ENCODE data around the gene IRF4.
"Not testable (repeated sequence)": the region's sequence is repeated elsewhere in the genome, so short reads cannot be mapped to it uniquely, and the experiment has no call there.

The IRF4 gene

GRCh38 chr6:366389-367297, 24.9 kb upstream of the IRF4 start:
- no peak for DNase-seq (ENCODE audit: low read depth in 2 of 2)

- no peak for DNase-seq (ENCODE audit: low read depth in 2 of 2)
Measured at GRCh38 chr6:367298-367794, 24.2 kb upstream of the IRF4 start.

- DNase-seq (ENCODE audit: low read depth in 2 of 2): no peak
Measured at GRCh38 chr6:367891-368630, 23.5 kb upstream of the IRF4 start.

- no peak for DNase-seq (ENCODE audit: low read depth in 2 of 2)
Measured at GRCh38 chr6:369559-370431, 21.8 kb upstream of the IRF4 start.

GRCh38 chr6:370555-370954, 21.0 kb upstream of the IRF4 start:
- DNase-seq (ENCODE audit: low read depth in 2 of 2): no peak

GRCh38 chr6:371851-372250, 19.7 kb upstream of the IRF4 start:
- DNase-seq (ENCODE audit: low read depth in 2 of 2): not testable (repeated sequence)

- DNase-seq (ENCODE audit: low read depth in 2 of 2): no peak
Measured at GRCh38 chr6:372336-372911, 19.1 kb upstream of the IRF4 start.

- no peak for DNase-seq (ENCODE audit: low read depth in 2 of 2)
Measured at GRCh38 chr6:373031-373430, 18.5 kb upstream of the IRF4 start.

GRCh38 chr6:373773-374724, 17.5 kb upstream of the IRF4 start:
- DNase-seq (ENCODE audit: low read depth in 2 of 2): no peak

- no peak for DNase-seq (ENCODE audit: low read depth in 2 of 2)
Measured at GRCh38 chr6:374956-375355, 16.6 kb upstream of the IRF4 start.

GRCh38 chr6:376827-377640, 14.5 kb upstream of the IRF4 start:
- no peak for DNase-seq (ENCODE audit: low read depth in 2 of 2)

- DNase-seq (ENCODE audit: low read depth in 2 of 2): not testable (repeated sequence)
Measured at GRCh38 chr6:377641-378020, 13.9 kb upstream of the IRF4 start.

GRCh38 chr6:378090-378957, 13.2 kb upstream of the IRF4 start:
- no peak for DNase-seq (ENCODE audit: low read depth in 2 of 2)

GRCh38 chr6:378958-379409, 12.6 kb upstream of the IRF4 start:
- DNase-seq (ENCODE audit: low read depth in 2 of 2): no peak

- no peak for DNase-seq (ENCODE audit: low read depth in 2 of 2)
Measured at GRCh38 chr6:379410-380181, 12.0 kb upstream of the IRF4 start.

GRCh38 chr6:380234-381218, 11.0 kb upstream of the IRF4 start:
- no peak for DNase-seq (ENCODE audit: low read depth in 2 of 2)

Data from stimulated activated CD8-positive, alpha-beta memory T cell treated with anti-CD3 and anti-CD28 coated beads, Interleukin-7, amount 100 ng/mL, for 1 hour (primary cell).